ENCODE measurements around the gene COL5A1.

The COL5A1 gene

DNA sequence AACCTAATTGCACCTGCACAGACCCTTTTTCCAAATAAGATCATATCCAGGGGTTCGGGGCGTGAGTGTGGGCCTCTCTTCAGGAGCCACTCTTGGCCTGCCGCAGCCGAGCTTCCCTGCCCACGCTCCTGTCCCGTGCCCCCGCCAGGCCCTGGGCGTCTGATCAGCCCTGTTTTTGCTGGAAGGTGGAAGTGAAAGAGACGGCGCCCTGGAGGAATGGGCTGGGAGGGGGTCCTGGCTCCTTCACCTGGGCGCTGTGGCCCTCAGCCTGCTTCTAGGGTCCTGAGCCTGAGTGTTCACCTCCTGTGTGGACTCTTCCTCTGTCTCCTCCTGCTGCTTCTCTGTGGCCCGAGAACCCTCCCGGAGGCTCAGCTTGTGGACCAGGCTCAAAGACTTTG, 11.2 kb upstream of the COL5A1 start:
- DNase-seq (ENCODE audit: low read depth): no peak
- TF ChIP-seq, protein P1, sequence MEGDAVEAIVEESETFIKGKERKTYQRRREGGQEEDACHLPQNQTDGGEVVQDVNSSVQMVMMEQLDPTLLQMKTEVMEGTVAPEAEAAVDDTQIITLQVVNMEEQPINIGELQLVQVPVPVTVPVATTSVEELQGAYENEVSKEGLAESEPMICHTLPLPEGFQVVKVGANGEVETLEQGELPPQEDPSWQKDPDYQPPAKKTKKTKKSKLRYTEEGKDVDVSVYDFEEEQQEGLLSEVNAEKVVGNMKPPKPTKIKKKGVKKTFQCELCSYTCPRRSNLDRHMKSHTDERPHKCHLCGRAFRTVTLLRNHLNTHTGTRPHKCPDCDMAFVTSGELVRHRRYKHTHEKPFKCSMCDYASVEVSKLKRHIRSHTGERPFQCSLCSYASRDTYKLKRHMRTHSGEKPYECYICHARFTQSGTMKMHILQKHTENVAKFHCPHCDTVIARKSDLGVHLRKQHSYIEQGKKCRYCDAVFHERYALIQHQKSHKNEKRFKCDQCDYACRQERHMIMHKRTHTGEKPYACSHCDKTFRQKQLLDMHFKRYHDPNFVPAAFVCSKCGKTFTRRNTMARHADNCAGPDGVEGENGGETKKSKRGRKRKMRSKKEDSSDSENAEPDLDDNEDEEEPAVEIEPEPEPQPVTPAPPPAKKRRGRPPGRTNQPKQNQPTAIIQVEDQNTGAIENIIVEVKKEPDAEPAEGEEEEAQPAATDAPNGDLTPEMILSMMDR (conservative IDR thresholded peaks at IDR 0.05; ENCODE audit: control insufficient read depth, insufficient read depth, low read depth, low read length): no peak
- H3K4me3 ChIP-seq (ENCODE audit: control insufficient read depth, low read depth, low read length): no peak overlapping the region

DNA sequence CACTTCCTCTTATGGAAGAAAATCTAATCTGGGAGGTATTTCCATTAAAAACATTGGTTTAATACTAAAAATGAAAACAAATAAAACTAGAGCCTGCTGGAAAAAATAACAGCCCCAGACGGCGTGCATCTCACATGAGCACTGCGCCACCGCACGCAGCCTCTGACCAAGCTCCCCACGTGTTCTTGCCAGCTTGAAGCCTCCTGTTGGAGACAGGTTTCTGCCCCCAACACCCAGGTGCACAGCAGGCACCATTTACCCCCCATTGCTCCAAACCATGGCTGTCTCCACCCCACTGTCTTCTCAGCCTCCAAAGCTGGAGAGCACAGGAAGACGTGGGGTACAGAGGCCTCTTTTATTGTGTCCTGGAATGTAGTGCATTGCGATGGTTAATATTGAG, 10.7 kb upstream of the COL5A1 start:
- TF ChIP-seq, protein P1 (conservative IDR thresholded peaks at IDR 0.05; ENCODE audit: control insufficient read depth, insufficient read depth, low read depth, low read length): no peak
- no peak overlapping the region for H3K4me3 ChIP-seq (ENCODE audit: control insufficient read depth, low read depth, low read length)
- DNase-seq (ENCODE audit: low read depth): no peak

DNA sequence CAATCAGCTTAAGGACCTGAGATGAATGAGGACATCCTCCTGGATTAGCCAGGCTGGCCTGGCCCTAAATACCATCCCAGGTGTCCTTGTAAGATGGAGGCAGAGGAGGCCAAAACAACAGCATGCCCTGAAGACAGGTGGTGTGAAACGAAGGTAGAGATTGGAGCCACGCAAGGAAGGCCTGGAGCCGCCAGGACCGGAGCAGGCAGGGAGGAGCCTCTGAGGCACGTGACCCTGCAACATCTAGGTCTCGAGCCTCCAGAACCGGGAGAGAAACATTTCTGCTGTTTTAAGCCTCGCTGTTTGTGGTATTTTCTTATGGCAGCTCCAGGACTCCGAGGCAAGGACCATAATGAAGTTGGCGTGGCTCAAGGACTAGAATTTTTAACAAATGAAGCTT, 9.7 kb upstream of the COL5A1 start:
- DNase-seq (ENCODE audit: low read depth): no peak
- H3K4me3 ChIP-seq (ENCODE audit: control insufficient read depth, low read depth, low read length): no peak overlapping the region
- TF ChIP-seq, protein P1 (conservative IDR thresholded peaks at IDR 0.05; ENCODE audit: control insufficient read depth, insufficient read depth, low read depth, low read length): no peak

DNA sequence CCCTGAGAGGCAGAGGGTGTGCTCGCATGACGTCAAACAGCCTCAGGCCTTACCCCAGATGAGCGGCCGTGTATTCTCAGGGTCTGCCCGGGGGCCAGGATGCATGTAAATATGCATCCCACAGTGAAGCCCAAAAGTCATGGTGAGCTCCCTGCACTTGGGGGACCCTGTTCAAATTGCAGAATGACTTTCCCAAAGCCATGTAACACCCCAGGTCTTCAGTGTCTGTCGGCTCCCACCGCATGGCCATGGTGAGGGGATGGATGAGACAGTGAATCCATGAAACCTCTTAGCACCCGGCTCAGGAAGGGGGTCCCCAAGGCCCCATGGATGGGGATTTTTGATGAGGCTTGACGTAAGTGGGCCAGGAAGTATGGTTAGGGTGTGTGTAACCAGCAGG, 9.3 kb upstream of the COL5A1 start:
- H3K4me3 ChIP-seq (ENCODE audit: control insufficient read depth, low read depth, low read length): no peak overlapping the region
- no peak for DNase-seq (ENCODE audit: low read depth)
- TF ChIP-seq, protein P1 (conservative IDR thresholded peaks at IDR 0.05; ENCODE audit: control insufficient read depth, insufficient read depth, low read depth, low read length): no peak

DNA sequence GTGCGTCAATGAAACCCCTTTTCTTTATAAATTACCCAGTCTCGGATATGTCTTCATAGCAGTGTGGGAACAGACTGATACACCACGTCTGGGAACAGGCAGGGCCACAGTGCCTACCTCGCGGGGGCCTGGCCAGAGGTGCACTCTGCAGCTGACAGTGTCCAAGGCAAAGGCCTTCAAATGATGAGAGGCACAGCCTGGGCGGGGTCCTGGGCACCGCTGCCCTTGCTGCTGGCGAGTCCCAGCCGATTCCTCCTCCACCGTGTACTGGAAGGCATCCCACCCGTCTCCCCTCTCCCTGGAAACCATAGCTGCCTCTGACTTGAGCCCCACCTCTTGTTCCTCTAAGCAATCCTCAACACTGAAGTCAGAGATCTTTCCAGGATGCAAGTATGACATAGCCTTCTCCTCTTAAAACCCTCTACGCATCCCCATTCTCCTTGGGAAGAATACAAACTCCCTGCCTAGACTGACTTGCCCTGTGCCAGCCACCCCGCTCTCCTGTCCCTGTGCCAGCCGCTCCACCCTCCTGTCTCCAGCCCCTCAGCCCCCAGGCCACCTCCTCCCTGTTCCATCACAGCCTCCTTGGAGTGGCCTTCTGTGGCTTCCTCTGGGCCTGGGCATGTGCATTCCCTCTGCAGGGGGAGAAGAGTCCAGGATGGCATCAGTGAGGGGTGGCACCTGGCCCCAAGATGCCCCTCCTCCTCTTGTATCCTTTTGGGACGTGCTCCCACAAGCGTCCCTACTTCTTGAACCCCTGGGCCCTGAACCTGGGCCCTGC, 8.1 kb upstream of the COL5A1 start:
- TF ChIP-seq, protein P1 (conservative IDR thresholded peaks at IDR 0.05; ENCODE audit: control insufficient read depth, insufficient read depth, low read depth, low read length): no peak
- no peak overlapping the region for H3K4me3 ChIP-seq (ENCODE audit: control insufficient read depth, low read depth, low read length)
- DNase-seq (ENCODE audit: low read depth): no peak

DNA sequence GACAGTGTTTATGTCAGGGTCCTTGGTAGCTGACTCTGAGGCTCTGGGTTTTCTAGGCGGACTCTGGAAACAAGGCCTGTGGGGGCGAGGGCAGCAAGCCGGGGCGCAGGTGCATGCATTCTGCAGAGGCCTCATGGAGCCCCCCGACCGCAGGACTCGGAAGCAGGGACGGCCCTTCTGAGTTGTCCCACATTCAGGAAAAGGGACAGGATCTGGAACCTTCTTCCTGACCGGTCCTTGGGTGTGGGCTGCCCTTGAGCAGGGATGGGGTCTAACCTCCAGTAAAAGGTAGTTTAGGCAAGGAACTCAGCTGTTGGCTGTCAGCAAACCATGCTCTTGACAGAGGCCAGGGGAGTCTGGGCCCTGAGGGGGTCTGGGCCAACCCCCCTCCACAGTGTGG, 7.4 kb upstream of the COL5A1 start:
- no peak for DNase-seq (ENCODE audit: low read depth)
- TF ChIP-seq, protein P1 (conservative IDR thresholded peaks at IDR 0.05; ENCODE audit: control insufficient read depth, insufficient read depth, low read depth, low read length): no peak
- H3K4me3 ChIP-seq (ENCODE audit: control insufficient read depth, low read depth, low read length): no peak overlapping the region
